ENCODE data around the gene CAV1. TPM values are rescaled to one million over a fixed set of nuclear protein-coding genes. Genes with fewer than 3 reads are reported as not detected.

CAV1 gene, protein sequence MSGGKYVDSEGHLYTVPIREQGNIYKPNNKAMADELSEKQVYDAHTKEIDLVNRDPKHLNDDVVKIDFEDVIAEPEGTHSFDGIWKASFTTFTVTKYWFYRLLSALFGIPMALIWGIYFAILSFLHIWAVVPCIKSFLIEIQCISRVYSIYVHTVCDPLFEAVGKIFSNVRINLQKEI
- total RNA-seq, result not detected
- 0.34 TPM for total RNA-seq (2013)

DNA sequence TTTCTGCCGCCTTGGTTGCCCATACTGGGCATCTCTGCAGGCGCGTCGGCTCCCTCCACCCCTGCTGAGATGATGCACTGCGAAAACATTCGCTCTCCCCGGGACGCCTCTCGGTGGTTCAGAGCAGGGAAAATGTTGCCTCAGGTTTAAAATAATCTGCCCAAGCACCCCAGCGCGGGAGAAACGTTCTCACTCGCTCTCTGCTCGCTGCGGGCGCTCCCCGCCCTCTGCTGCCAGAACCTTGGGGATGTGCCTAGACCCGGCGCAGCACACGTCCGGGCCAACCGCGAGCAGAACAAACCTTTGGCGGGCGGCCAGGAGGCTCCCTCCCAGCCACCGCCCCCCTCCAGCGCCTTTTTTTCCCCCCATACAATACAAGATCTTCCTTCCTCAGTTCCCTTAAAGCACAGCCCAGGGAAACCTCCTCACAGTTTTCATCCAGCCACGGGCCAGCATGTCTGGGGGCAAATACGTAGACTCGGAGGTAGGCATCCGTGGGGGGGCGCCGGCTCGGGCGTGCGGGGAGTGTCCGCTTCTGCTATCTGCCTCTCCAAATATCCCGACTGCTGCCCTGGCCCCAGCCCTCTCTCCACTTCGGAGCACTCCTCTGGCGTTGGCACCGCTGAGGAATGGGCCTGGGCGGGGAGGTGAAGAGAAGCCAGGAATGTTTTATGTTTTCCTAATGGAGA lies at the start of gene CAV1:
Gene CAV1, plus strand, starts transcription at position 428 of the 689 bp plus-strand sequence. Its CDS starts 27 bp downstream, at position 455.
- Histone ChIP-seq H3K4me1 (ENCODE audit: control insufficient read depth, insufficient read depth, low read length) (peaks cover 25% of the 10 kb centered on the region), H3K27me3 (ENCODE audit: control insufficient read depth, insufficient read depth, low read length) (peaks cover 46% of the 10 kb centered on the region), H3K4me3 (ENCODE audit: low read length) (peak within 1 kb of the TSS; percentile 45), H3K36me3 (ENCODE audit: control insufficient read depth, insufficient read depth, low read length) (no peaks in the 10 kb centered on the region), H3K27ac (ENCODE audit: low read length) (no peak within 1 kb of the TSS), H3K9me3 (ENCODE audit: control insufficient read depth, insufficient read depth, low read length) (no peaks in the 10 kb centered on the region)
- H3K9me3 Mint-ChIP-seq, result no peaks in the 10 kb centered on the region
- DNase-seq (peak in 1 of 2 donors; percentile 70), ATAC-seq (peak; percentile 31 to 39 (median 34))
- H3K27ac Mint-ChIP-seq, result peak within 1 kb of the TSS; percentile 8 to 71
- H3K4me3 Mint-ChIP-seq, result peak within 1 kb of the TSS; percentile 85
- H3K27me3 Mint-ChIP-seq (ENCODE audit: low read depth in 2 of 2), result peaks cover 55 to 72% of the 10 kb centered on the region in 2 donors
- WGBS (ENCODE audit: insufficient coverage), result under 1% methylated on average over 41 of the region's 42 CpGs
- H3K4me1 Mint-ChIP-seq, result peaks cover 14 to 25% of the 10 kb centered on the region in 2 donors
- no peaks in the 10 kb centered on the region for H3K36me3 Mint-ChIP-seq
- intact Hi-C loops (cut with micrococcal nuclease), result no loop called here
- TF ChIP-seq, protein P1, sequence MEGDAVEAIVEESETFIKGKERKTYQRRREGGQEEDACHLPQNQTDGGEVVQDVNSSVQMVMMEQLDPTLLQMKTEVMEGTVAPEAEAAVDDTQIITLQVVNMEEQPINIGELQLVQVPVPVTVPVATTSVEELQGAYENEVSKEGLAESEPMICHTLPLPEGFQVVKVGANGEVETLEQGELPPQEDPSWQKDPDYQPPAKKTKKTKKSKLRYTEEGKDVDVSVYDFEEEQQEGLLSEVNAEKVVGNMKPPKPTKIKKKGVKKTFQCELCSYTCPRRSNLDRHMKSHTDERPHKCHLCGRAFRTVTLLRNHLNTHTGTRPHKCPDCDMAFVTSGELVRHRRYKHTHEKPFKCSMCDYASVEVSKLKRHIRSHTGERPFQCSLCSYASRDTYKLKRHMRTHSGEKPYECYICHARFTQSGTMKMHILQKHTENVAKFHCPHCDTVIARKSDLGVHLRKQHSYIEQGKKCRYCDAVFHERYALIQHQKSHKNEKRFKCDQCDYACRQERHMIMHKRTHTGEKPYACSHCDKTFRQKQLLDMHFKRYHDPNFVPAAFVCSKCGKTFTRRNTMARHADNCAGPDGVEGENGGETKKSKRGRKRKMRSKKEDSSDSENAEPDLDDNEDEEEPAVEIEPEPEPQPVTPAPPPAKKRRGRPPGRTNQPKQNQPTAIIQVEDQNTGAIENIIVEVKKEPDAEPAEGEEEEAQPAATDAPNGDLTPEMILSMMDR (IDR thresholded peaks at IDR 0.05), result no peak

DNA sequence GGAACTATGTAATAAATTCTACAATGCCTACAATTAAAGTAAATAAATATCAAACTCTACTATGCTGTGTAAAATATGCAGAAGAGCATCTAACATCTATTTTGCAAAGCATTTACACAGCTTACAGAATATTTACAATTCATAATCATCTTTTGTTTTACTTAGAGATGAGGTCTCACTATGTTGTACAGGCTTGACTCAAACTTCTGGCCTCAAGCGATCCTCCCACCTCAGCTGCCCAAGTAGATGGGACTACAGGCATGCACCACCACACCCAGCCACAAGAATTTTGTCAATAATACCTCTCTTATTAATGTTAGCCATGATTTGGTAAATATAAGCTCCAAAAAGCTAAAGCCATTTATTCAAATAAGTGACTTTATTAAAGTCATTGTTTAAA lies 47.2 kb upstream of the CAV1 start:
- Mint-ChIP-seq H3K9me3 (peaks cover 3% of the 10 kb centered on the region in 2 donors), H3K27ac (no peak overlapping the region), H3K4me3 (no peak overlapping the region), H3K27me3 (ENCODE audit: low read depth in 2 of 2) (peaks cover 13 to 29% of the 10 kb centered on the region in 2 donors), H3K4me1 (no peaks in the 10 kb centered on the region), H3K36me3 (no peaks in the 10 kb centered on the region)
- no peaks in the 10 kb centered on the region for H3K9me3 ChIP-seq (ENCODE audit: control insufficient read depth, insufficient read depth, low read length)
- H3K27ac ChIP-seq (ENCODE audit: low read length), result no peak overlapping the region
- DNase-seq, result no peak
- H3K4me3 ChIP-seq (ENCODE audit: low read length), result no peak overlapping the region
- no CpG with 5 or more reads among the region's 1 CpG for WGBS (ENCODE audit: insufficient coverage)
- H3K27me3 ChIP-seq (ENCODE audit: control insufficient read depth, insufficient read depth, low read length), result no peaks in the 10 kb centered on the region
- no peaks in the 10 kb centered on the region for H3K36me3 ChIP-seq (ENCODE audit: control insufficient read depth, insufficient read depth, low read length)
- no peak for ATAC-seq
- intact Hi-C loops (cut with micrococcal nuclease), result no loop called here
- no peaks in the 10 kb centered on the region for H3K4me1 ChIP-seq (ENCODE audit: control insufficient read depth, insufficient read depth, low read length)
- TF ChIP-seq, protein P1 (IDR thresholded peaks at IDR 0.05), result no peak

DNA sequence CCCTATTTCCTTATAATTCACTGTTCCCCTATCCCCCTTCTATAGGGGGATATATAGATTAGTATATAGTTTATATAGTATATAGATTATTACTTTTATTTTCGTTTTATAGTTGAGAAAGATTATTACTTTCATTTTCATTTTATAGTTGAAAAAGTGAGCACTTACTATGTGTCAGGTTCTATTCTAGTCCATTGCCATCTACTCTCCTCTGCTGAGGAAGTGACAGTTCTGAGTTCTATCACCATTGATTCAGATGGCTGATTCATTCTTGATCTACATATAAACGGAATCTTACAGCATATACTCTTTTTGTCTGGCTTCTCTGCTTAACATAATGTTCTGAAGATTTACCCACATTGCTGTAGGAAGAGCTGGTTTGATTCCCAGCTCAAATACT lies 46.0 kb upstream of the CAV1 start:
- Mint-ChIP-seq H3K36me3 (no peaks in the 10 kb centered on the region), H3K9me3 (peaks cover 3% of the 10 kb centered on the region in 2 donors), H3K27me3 (ENCODE audit: low read depth in 2 of 2) (peaks cover 12 to 26% of the 10 kb centered on the region in 2 donors), H3K4me3 (no peak overlapping the region), H3K27ac (no peak overlapping the region), H3K4me1 (no peaks in the 10 kb centered on the region)
- H3K36me3 ChIP-seq (ENCODE audit: control insufficient read depth, insufficient read depth, low read length), result no peaks in the 10 kb centered on the region
- no peak overlapping the region for H3K27ac ChIP-seq (ENCODE audit: low read length)
- no peaks in the 10 kb centered on the region for H3K27me3 ChIP-seq (ENCODE audit: control insufficient read depth, insufficient read depth, low read length)
- TF ChIP-seq, protein P1 (IDR thresholded peaks at IDR 0.05), result no peak
- DNase-seq (no peak), ATAC-seq (no peak)
- H3K4me1 ChIP-seq (ENCODE audit: control insufficient read depth, insufficient read depth, low read length), result no peaks in the 10 kb centered on the region
- no peak overlapping the region for H3K4me3 ChIP-seq (ENCODE audit: low read length)
- intact Hi-C loops (cut with micrococcal nuclease), result no loop called here
- no peaks in the 10 kb centered on the region for H3K9me3 ChIP-seq (ENCODE audit: control insufficient read depth, insufficient read depth, low read length)
- WGBS (ENCODE audit: insufficient coverage), result 100% methylated on average over 1 of the region's 2 CpGs

Measured in natural killer cell (primary cell).